GM13977 (cell line): ENCODE measurements around the gene SUCNR1.
"Not testable (repeated sequence)": the region's sequence is repeated elsewhere in the genome, so short reads cannot be mapped to it uniquely, and the experiment has no call there.

Experiments used
- DNase-seq: peaks from one replicate; pipeline ENCODE4 v3.0.0; 2012; ENCODE audit warnings: low spot score
- in situ Hi-C: fragments of 300-500 bp; cut with MboI; formaldehyde crosslinking; loops from one replicate; pipeline ENCODE4 v1.12.0; 2022; ENCODE audit warnings: low sequenced_read_pairs, low pct_unique_long_range_greater_than_20kb, mixed read lengths, inconsistent platforms; ENCODE audit not compliant: unreplicated experiment
- TF ChIP-seq, protein P1 (sequence below): IDR thresholded peaks from 2 replicates; pipeline ENCODE4 v1.5.1; 2012; ENCODE audit warnings: mild to moderate bottlenecking, control low read depth; ENCODE audit not compliant: insufficient read depth; ENCODE audit errors: extremely low read depth, missing control alignments

SUCNR1 gene

DNA sequence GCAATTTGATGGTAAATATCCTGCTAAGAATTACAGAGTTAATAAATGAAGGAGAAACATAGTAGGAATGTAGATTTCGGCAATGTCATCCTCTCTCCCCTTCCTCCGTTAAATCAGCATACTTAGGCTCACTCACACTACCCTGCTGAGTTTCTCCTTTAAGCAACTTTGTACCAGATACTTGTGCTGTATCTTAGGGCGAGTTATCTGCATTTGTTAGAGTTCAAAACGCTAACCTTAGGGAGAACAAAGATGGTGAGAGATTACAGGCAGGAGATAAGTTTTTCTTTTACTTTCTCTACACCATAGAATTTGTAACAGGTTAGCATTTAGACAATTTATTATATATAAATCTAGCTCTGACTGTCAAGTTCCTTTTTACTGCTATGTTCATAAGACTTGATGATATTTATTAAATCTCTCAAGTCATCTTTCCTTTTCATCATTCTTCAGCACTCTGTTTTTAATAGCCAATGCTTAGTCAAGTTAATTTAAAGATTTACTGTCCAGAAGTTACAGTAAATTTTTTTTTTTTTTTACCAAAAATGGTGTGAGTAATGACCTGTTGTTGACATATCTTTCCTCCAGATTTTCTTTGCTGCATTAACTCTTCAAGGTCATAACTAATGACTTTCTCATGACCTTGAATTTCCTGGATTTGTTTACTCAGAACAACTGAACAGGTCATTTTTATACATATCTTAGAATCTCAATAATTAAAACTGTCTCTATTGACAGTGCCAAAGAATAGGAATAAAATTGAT, 22.2 kb downstream of the SUCNR1 start:
- DNase-seq: no peak
- TF ChIP-seq, protein P1, sequence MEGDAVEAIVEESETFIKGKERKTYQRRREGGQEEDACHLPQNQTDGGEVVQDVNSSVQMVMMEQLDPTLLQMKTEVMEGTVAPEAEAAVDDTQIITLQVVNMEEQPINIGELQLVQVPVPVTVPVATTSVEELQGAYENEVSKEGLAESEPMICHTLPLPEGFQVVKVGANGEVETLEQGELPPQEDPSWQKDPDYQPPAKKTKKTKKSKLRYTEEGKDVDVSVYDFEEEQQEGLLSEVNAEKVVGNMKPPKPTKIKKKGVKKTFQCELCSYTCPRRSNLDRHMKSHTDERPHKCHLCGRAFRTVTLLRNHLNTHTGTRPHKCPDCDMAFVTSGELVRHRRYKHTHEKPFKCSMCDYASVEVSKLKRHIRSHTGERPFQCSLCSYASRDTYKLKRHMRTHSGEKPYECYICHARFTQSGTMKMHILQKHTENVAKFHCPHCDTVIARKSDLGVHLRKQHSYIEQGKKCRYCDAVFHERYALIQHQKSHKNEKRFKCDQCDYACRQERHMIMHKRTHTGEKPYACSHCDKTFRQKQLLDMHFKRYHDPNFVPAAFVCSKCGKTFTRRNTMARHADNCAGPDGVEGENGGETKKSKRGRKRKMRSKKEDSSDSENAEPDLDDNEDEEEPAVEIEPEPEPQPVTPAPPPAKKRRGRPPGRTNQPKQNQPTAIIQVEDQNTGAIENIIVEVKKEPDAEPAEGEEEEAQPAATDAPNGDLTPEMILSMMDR: no peak
- in situ Hi-C loops: no loop called here

- no peak for DNase-seq
- in situ Hi-C loops: no loop called here
These were observed 23.0 kb downstream of the SUCNR1 start for GRCh38 chr3:151896246-151897012.

GRCh38 chr3:151898121-151898520, 24.7 kb downstream of the SUCNR1 start:
- DNase-seq, in situ Hi-C loops: not testable (repeated sequence)

More at GRCh38 chr3:151896246-151897012, 23.0 kb downstream of the SUCNR1 start:
- TF ChIP-seq, protein P1: no peak

DNA sequence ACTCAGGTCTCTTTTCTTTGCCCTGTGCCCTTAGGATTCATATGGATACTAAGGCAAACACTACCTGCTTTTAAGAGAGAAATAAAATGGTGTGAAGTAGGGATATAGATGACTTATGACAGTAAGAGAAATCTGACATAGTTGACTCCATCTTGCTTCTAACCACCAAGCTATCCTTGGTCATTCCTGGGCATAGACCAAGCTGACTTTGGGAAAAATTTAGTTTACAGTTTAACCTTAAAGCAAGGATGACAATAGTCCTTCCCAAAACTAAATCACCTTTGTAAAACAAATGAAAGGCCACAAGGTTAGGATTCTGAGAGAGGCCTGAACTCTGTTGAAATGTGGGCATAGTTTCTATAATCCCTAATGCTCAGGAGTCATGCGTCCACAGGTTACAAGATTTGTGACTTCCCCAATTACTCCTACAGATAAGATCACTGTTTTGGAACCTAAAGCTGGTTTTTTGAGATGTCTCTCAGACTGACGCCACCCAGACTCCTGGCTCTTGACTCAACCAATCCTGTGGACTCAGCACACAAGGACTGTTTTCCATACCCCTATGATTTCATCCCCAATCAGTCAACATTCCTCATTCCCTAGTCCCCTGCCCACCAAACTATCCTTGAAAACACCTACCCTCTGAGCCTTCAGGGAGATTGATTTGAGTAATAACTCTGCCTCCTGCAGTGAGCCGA, 25.3 kb downstream of the SUCNR1 start:
- in situ Hi-C loops, DNase-seq: not testable (repeated sequence)

GRCh38 chr3:151899996-151900395, 26.6 kb downstream of the SUCNR1 start:
- DNase-seq: no peak
- TF ChIP-seq, protein P1: no peak
- in situ Hi-C loops: no loop called here

- TF ChIP-seq, protein P1: no peak
- in situ Hi-C loops: no loop called here
- no peak for DNase-seq
These were observed 27.0 kb downstream of the SUCNR1 start for GRCh38 chr3:151900460-151900859.

- no peak for DNase-seq
- in situ Hi-C loops: no loop called here
- TF ChIP-seq, protein P1: no peak
These were observed 27.6 kb downstream of the SUCNR1 start for GRCh38 chr3:151900884-151901643.
